A673 (cell line): Measurements from ENCODE around the gene PATJ.

Experiments
- EZH2 ChIP-seq: fragments of 200-600 bp; sonication (generic); IDR thresholded peaks from 2 replicates; pipeline ENCODE4 v1.6.1; 2017; ENCODE audit warnings: borderline replicate concordance, low read depth, mild to moderate bottlenecking, mixed read lengths, antibody characterized with exemption, low read length; ENCODE audit not compliant: poor library complexity, severe bottlenecking
- TF ChIP-seq, protein P1 (sequence below): fragments of 300-800, 200-600 bp; sonication (generic); conservative IDR thresholded peaks from 2 replicates; pipeline ENCODE4 v1.5.1; 2017; ENCODE audit warnings: low read depth, mild to moderate bottlenecking, antibody characterized with exemption, low read length, moderate library complexity, mixed read lengths

DNA sequence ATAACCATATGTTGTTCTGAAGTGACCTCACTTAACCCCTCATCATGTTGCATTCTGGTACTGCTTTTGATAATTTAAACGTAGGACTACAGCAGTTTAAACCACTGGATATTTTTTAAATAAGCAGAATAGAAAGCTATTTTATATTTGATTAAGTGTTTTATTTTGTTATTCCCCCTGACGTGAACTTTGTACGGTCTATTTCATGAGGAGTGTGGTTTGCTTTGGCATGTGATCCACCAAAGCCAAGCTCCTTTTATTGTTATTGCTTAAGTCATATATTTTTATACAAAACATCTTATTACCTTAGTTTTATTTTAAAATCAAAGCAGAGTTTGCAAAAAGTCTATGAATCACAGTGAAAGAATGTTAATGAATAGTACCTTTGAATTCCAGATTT, 351.0 kb downstream of the PATJ start:
- TF ChIP-seq, protein P1, sequence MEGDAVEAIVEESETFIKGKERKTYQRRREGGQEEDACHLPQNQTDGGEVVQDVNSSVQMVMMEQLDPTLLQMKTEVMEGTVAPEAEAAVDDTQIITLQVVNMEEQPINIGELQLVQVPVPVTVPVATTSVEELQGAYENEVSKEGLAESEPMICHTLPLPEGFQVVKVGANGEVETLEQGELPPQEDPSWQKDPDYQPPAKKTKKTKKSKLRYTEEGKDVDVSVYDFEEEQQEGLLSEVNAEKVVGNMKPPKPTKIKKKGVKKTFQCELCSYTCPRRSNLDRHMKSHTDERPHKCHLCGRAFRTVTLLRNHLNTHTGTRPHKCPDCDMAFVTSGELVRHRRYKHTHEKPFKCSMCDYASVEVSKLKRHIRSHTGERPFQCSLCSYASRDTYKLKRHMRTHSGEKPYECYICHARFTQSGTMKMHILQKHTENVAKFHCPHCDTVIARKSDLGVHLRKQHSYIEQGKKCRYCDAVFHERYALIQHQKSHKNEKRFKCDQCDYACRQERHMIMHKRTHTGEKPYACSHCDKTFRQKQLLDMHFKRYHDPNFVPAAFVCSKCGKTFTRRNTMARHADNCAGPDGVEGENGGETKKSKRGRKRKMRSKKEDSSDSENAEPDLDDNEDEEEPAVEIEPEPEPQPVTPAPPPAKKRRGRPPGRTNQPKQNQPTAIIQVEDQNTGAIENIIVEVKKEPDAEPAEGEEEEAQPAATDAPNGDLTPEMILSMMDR: no peak
- no peak for TF ChIP-seq EZH2
